ENCODE data around the gene TPGS1.

TPGS1 gene

GRCh38 chr19:534088-534487, 26.8 kb downstream of the TPGS1 start:
- no peak for DNase-seq (ENCODE audit: extremely low spot score)
- no peak for TF ChIP-seq CTCF (IDR thresholded peaks at IDR 0.05; ENCODE audit: control extremely low read depth, extremely low read depth, low read depth, missing control alignments)
- CTCF ChIA-PET = interaction anchor here (6.4 kb wide), 1 partner anchor 24 kb away, joined by 79 read pairs; no protein-coding TSS in a partner anchor
- POLR2A ChIA-PET = no interaction called here

- CTCF ChIA-PET = interaction anchor here (1.3 kb wide), 1 partner anchor 25 kb away, joined by 4 read pairs; no protein-coding TSS in a partner anchor
- POLR2A ChIA-PET = no interaction called here
- DNase-seq (ENCODE audit: extremely low spot score) = no peak
- no peak for TF ChIP-seq CTCF (IDR thresholded peaks at IDR 0.05; ENCODE audit: control extremely low read depth, extremely low read depth, low read depth, missing control alignments)
Measured at GRCh38 chr19:535017-535835, 27.9 kb downstream of the TPGS1 start.

GRCh38 chr19:536031-536880, 29.0 kb downstream of the TPGS1 start:
- TF ChIP-seq CTCF (IDR thresholded peaks at IDR 0.05; ENCODE audit: control extremely low read depth, extremely low read depth, low read depth, missing control alignments) = no peak
- no peak for DNase-seq (ENCODE audit: extremely low spot score)
- CTCF ChIA-PET = no interaction called here
- POLR2A ChIA-PET = no interaction called here

- CTCF ChIA-PET = no interaction called here
- POLR2A ChIA-PET = no interaction called here
- no peak for TF ChIP-seq CTCF (IDR thresholded peaks at IDR 0.05; ENCODE audit: control extremely low read depth, extremely low read depth, low read depth, missing control alignments)
- DNase-seq (ENCODE audit: extremely low spot score) = no peak
Measured at GRCh38 chr19:536881-537404, 29.6 kb downstream of the TPGS1 start.

GRCh38 chr19:538641-539428, 31.5 kb downstream of the TPGS1 start:
- CTCF ChIA-PET = no interaction called here
- no peak for DNase-seq (ENCODE audit: extremely low spot score)
- POLR2A ChIA-PET = no interaction called here
- TF ChIP-seq CTCF (IDR thresholded peaks at IDR 0.05; ENCODE audit: control extremely low read depth, extremely low read depth, low read depth, missing control alignments) = no peak
